ENCODE measurements around the gene LY6G5B.

GRCh38 chr6:31658158-31658688, 11.6 kb upstream of the LY6G5B start:
- TF ChIP-seq, protein P1, sequence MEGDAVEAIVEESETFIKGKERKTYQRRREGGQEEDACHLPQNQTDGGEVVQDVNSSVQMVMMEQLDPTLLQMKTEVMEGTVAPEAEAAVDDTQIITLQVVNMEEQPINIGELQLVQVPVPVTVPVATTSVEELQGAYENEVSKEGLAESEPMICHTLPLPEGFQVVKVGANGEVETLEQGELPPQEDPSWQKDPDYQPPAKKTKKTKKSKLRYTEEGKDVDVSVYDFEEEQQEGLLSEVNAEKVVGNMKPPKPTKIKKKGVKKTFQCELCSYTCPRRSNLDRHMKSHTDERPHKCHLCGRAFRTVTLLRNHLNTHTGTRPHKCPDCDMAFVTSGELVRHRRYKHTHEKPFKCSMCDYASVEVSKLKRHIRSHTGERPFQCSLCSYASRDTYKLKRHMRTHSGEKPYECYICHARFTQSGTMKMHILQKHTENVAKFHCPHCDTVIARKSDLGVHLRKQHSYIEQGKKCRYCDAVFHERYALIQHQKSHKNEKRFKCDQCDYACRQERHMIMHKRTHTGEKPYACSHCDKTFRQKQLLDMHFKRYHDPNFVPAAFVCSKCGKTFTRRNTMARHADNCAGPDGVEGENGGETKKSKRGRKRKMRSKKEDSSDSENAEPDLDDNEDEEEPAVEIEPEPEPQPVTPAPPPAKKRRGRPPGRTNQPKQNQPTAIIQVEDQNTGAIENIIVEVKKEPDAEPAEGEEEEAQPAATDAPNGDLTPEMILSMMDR (IDR thresholded peaks at IDR 0.05), result no peak
- TF ChIP-seq POLR2A (IDR thresholded peaks at IDR 0.05), result no peak
- TF ChIP-seq POLR2AphosphoS5 (IDR thresholded peaks at IDR 0.05), result no peak
- TF ChIP-seq EP300 (IDR thresholded peaks at IDR 0.05), result no peak

Measured in suprapubic skin (tissue), 4 donors.